NCI-H345 treated with DMSO at 0.1 percent for 48 hours (cell line): ENCODE data around the gene FOSB.
A peak's percentile ranks its signal among the peaks of the same experiment; 100 is the strongest.
"Not testable (repeated sequence)": the region's sequence is repeated elsewhere in the genome, so short reads cannot be mapped to it uniquely, and the experiment has no call there.

Experiments
- DNase-seq: peaks from one replicate; lab custom pipeline; 2025; ENCODE audit not compliant: unreplicated experiment; lab: John Stamatoyannopoulos, UW

FOSB gene

DNA sequence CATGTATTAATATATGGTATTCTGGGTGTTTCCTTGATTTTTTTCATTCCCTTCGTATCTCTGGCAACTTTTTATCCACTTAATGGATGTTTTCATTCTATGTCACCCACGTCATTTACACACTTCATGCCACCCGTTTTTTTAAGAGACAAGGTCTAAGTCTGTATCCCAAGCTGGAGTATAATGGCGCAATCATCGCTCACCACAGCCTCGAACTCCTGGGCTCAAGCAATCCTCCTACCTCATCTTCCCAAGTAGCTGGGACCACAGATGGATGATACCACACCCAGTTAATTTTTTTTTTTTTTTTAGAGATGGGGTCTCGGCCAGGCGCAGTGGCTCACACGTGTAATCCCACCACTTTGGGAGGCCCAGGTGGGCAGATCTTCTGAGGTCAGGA lies 36.1 kb downstream of the FOSB start:
- DNase-seq = no peak

DNA sequence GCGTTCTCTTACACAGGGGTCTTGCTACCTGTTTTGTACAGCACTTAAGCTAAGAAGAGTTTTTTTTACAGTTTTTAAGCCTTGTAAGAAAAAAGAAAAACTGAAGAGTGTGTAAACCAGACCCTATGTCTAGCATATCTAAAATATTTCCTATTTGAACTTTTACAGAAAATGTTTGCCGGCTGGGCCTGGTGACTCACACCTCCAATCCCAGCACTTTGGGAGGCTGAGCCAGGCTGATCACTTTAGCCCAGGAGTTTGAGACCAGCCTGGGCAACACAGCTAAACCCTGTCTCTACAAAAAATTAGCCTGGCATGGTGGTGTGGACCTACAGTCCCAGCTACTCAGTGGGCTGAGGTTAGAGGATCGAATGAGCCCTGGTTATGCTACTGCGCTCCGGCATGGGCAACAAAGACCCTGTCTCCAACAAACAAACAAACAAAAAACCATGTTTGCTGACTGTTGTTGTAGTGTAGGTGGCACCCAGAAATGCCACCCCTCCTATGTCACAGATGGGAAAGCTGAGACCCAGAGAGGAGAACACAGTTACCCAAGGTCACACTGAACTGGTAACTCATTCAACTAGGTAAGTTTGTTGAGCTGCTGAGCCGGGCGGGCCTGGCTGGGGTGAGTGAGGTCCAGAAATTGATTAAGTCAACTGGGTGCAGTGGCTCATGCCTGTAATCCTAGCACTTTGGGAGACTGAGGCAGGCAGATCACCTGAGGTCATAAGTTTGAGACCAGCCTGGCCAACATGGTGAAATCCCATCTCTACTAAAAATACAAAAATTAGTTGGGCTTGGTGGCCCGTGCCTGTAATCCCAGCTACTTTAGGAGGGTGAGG lies 37.6 kb downstream of the FOSB start:
- DNase-seq = no peak

DNA sequence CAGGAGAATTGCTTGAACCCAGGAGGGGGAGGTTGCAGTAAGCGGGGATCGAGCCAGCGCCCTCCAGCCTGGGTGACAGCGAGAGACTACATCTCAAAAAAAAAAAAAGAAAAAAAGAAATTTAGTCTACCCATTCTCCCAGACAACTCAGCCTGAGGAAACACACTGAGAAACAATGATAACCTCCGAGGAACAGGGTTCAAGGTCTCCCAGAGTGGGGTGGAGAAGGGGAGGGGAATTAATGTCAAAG lies 38.1 kb downstream of the FOSB start:
- no peak for DNase-seq

GRCh38 chr19:45506246-45506988 lies 38.6 kb downstream of the FOSB start:
- DNase-seq = peak; percentile 52

DNA sequence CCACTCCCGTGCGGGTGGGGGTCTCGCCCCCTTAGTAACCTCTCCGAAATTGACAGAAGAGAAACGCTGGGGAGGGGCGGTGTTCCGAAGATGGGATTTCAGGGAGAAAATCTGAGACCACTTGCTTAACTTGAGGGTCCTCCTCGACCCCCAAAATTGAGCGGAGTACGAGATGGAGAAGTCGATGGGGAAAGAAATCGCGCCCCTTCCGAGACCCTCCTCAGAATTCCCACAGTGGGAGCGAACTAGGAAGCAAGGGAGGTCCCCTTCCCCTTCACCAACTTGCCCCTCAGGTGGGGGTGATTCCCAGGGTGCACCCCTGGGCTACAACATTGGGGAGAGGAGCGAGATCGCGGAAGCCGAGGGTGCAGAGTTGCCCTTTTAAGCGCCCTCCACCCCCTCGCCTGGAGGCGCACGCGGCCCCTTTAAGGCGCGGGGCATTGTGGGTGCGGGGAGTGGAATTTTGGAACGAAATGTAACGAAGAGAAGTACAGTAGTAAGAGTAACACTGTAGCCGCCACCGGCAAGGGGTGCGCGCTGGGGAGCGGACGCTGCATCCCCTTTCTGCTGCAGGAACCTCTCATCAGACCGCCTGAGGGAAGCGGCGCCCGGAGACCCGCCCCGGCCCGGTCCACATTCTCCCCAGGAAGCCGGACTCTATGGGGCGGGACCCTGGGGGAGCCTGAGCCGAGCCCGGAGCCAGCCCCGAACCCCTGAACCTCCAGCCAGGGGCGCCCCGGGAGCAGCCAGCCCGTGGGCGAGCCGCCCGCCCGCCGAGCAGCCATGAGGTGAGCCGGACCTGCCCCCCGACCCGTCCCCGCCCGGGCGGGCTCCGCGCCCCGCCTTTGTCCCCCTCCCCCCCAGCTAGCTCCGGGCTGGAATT lies 39.4 kb downstream of the FOSB start, which contains the start of gene VASP:
Gene VASP (plus strand): TSS at position 491 of the 883 bp plus-strand sequence. CDS start 293 bp downstream, at position 784.
- DNase-seq = no peak

GRCh38 chr19:45507872-45508416 lies 40.1 kb downstream of the FOSB start:
- no peak for DNase-seq

DNA sequence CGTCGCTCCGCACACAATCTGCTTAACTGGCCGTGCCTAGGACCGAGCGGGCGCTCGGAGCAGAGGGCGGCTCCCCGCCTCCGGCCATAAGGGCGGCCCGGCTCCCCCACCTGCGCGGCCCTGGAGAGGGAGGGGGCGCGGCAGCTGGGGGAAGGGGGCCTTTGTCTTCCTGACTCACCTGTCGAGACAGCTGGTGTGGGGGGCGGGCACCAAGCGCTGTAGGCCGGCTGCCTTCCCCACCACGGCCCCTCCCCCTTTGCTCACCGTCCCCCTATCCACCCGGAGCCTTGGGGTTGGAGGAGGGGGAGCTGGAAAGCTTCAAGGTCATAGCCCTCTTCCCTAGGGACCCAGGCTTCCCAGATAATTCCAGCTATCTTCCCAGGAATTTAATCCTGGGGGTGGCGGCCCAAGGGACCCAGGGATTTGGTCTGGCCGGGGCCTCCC lies 40.6 kb downstream of the FOSB start:
- DNase-seq = no peak

DNA sequence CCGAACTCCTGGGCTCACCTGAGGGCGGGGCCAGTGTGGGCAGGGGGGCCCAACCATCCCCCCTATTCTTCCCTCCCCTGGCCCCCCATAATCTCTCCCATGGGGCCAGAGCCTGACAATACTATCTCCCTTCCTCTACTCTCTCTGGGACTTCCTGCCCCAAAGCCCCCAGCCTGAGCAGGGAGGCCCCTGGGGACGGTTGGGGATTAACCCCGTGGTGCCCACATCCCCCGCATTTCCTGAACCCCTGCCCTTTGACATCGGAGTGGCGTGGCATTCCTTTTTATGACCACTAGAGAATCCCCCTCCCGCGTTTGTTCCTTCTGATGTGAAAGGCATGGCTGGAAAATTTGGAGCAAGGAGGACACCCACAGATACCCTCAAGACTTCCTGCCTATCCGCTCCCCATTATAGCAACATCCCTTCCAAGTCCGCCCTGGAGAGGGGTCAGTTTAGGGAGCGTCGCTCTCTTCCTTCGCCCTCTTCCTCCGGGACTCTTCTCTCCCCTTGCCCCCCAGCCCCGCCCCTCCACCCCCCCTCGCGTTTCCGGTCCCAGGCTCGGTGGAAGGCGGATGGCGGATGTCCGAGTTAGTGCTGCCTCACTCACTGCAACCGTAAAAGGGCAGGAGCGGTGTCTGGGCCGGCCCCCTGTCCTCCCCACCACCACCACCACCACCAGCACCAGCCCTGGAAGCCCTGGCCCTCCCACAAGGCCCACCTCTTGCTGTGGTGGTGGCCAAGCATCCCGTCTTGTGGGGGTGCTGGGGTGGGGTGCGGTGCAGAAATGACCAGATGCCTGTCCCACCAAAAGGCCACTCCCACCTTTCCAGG lies 41.3 kb downstream of the FOSB start:
- DNase-seq = no peak

DNA sequence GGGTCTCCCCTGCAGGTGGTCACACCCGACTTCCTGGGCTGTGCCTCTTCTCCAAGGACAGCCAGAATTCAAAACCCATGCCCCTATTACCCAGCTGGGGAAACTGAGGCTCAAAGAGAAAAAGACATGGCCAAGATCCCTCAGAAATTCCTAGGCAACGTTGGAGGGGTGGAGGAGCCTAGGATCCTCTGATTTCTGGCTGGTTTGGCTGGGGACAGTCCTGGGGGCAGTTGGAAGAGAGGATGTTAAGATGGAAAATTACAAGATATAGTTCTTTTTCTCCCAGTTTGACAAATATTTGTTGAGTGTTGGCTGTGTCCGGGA lies 41.9 kb downstream of the FOSB start:
- DNase-seq = no peak

DNA sequence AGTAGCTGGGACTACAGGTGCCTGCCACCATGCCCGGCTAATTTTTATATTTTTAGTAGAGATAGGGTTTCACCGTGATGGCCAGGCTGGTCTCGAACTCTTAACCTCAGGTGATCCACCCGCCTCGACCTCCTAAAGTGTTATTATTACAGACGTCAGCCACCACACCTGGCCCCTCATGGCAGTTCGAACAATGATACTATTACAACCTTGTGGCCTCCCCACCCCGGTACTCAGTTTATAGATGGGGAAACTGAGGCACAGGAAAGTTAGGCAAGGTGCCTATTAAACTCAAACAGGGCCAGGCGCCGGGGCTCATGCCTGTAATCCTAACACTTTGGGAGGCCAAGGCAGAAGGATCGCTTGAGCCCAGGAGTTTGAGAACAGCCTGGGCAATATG lies 42.6 kb downstream of the FOSB start:
- DNase-seq = not testable (repeated sequence)

GRCh38 chr19:45511074-45511473 lies 43.3 kb downstream of the FOSB start:
- no peak for DNase-seq

DNA sequence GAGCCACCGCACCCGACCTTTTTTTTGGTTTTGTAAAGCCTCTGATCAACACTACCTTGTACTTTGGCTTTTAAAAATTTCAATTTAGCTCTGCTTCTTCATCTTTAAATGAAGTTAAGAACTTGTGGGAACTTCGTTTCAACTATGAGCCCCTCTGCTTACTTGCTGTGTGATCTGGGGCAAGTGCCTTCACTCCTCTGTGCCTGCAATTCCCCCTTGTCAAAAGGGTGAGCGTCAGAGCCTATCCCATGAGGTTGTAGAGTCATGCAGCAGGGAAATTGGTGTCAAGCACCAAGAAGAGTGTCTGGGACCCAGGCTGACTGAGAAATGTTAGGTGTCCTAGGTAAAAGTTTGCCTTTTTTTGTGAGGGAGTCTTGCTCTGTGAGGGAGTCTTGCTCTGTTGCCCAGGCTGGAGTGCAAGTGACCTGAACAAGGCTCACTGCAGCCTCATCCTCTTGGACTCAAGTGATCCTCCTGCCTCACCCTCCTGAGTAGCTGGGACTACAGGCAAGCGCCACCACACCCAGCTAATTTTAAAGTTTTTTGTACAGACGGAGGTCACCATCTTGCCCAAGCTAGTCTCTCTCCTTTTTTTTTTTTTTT lies 45.2 kb downstream of the FOSB start:
- DNase-seq = no peak

DNA sequence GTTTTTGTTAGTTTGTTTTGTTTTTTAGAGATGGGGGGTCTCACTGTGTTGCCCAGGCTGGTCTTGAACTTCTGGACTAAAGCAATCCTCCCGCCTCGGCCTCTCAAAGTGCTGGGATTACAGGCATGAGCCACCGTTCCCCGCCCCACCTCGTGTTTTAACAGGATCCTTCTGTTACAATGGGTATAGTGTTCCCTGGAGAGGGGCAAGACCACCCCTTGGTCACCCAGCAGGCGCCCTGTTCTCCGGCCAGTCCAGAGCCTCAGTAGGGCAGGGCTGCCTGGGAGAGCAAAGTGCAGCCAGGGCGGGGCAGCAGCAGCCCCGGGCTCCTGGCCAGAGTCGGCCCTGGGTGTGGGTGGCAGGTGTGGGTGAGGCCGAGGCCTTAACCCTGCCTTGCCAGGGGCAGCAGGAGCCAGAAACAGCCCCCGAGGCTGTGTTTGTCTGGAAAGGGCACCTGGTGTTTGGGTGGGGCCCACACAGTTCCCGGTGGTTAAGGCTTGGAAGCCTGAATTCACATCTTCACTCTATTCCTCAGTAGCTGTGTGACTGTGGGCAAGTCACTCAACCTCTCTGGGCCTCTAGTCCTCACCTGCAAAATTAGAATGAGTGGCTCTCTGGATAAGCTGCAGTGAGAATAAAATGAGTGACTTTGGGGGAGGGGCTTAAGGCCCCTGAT lies 46.7 kb downstream of the FOSB start:
- no peak for DNase-seq

- no peak for DNase-seq
Measured at GRCh38 chr19:45515081-45515624, 47.4 kb downstream of the FOSB start.

DNA sequence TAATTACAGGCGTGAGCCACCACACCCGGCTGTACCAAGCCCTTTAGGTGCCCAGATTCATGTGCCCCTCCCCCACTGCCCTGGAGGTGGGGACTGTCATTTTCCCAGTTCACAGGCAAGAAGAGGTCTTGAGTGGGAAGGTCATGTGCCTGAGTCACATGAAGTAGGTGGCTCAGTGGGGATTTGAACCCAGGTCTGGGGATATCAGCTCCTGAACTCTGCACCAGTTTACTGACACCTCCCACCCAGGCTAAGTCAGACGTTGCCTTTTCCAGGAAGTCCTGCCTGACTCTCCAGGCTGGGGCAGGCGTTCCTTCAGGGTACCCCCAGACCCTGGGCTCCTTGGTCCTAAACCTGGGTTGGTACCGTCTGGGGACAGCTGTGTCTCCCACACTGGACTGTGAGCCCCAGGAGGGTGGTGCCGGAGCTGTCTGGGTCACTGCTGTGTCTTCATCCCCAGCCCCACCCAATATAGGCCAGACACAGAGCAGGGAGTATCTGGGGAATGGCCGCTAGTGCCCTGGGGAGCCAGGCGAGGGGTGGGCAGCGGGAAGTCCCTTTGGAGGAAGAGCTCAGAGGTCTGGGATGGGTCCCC lies 48.1 kb downstream of the FOSB start:
- no peak for DNase-seq

- no peak for DNase-seq
Measured at GRCh38 chr19:45517238-45517637, 49.4 kb downstream of the FOSB start.

DNA sequence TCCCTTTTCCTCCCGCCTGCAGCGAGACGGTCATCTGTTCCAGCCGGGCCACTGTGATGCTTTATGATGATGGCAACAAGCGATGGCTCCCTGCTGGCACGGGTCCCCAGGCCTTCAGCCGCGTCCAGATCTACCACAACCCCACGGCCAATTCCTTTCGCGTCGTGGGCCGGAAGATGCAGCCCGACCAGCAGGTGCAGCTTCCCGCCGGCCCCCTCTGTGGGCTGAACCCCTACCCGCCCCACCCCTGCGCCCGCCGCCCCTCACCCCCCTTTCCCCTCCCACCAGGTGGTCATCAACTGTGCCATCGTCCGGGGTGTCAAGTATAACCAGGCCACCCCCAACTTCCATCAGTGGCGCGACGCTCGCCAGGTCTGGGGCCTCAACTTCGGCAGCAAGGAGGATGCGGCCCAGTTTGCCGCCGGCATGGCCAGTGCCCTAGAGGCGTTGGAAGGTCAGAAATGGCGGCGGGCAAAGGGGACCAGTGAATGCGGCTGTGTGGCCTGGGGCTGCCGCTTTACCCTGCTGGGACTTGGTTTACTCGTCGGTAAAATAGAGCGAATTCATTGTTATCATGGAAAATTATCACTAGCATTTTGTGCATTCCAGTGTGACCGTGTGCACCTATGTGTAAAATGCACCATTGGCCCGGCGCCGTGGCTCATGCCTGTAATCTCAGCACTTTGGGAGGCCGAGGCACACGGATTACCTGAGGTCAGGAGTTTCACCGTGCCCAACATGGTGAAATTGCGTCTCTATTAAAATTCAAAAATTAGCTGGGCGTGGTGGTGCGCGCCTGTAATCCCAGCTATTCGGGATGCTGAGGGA lies 50.1 kb downstream of the FOSB start:
- no peak for DNase-seq

DNA sequence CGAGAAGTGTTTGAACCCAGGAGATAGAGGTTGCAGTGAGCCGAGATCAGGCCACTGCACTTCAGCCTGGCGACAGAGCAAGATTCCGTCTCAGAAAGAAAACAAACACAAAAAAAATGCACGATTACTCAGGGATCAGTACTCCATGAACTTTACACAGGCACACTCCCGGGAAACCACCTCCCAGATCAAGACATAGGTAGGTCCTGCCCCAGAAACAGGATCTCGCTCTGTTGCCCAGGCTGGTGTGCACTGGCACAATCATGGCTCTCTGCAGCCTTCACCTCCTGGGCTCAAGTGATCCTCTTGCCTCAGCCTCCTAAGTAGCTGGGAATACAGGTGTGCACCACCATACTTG lies 50.7 kb downstream of the FOSB start:
- DNase-seq = no peak
